Fibroblast of skin of abdomen (primary cell): ENCODE results near the gene RASGRF2.
"Not testable (repeated sequence)": the region's sequence is repeated elsewhere in the genome, so short reads cannot be mapped to it uniquely, and the experiment has no call there.

Experiments
- DNase-seq: peaks from one replicate; pipeline ENCODE4 v3.0.0-alpha.2; 2013

Gene RASGRF2

DNA sequence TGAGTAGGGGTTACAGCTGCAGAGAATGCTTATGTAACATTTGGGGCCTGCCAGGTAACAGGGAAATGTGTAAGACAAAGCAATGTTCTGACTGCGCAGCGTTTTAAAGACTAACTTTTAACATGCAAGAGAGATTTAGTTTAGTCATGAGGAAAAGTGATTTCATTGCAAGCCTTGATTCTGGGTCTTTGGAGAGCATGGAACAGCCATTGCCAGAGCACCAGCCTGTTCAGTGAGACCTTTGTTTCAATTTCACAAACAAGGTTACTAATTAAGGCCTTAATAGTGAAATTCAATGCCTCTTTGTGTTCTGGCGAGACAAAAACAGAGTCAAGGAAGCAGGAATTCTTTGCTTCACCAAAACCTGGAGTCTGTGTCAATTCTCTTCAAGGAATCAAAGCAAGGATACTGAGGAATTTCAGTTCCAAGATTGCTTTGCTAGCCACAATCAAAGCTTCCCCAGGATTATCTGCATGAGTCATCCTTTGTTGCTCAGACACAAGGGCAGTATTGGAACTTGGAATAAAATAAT lies 287.3 kb downstream of the RASGRF2 start:
- peak; percentile 66 for DNase-seq

DNA sequence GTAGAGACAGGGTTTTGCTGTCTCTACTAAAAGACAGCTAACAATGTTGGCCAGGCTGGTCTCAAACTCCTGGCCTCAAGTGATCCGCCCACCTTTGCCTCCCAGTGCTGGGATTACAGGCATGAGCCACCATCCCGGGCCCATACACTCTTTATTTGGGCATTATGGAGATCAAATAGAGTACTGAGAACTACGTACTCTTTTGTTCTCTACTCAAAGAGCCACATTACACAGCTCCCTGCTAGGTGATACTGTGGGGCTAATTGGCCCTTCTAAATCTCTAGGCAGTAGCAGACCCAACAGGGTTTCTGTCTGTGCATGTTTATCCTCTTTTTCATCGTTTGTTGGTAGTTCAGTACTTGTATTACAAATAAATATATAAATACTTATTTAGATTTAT lies 289.1 kb downstream of the RASGRF2 start:
- no peak for DNase-seq

DNA sequence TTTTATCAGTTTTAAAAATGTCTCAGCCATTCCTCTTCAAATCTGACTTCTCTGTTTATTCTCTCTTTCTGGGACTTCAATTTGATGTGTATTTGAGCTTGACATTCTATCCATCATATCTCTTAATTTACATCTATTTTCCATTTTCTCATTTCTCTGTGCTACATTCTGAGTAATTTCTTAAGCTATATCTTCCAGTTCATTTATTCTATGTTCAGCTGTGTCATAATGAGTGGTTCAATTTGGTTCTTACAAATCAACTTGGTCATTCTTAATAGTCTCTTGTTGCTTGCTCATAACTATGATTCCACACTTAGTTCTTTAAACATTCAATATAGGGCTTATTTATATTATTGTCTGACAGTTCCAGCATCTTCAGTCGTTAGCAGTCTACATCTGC lies 289.8 kb downstream of the RASGRF2 start:
- no peak for DNase-seq

DNA sequence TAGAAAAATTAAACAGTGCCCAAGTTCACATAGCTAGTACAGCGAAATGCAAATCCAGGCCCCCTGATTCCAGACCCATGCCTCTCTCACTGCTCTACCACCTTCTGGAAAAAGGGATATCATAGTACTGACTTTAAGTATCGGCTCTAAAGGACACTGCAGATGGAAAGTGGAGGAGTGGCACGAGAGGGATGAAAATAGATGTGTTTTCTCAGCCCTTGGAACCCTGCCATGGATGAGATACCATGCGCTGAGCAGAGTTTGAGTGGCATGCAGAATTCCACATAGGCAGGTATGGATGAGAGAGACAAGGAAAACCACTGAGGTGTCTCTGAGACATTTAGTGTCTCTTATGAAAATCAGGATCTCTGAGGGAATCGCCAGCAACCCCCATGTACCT lies 291.8 kb downstream of the RASGRF2 start:
- no peak for DNase-seq

DNA sequence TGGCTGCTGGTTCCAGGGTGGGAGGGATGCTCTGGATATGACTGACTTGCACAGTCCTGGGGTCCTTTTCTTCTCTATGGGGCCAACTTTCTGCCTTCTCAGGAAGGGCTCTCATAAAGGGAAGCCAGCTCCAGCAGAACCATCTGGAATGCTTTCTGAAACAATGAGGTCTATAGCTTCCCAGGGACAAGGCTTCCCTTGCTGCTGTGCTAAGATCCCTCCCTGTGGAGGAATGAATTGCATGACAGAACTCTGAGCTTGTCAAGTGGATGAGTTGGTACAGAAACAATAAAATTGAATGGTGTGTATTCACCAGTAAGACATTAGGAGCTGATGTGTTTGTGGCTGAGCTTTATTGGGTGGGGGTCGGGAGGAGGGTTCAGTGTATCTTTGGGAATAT lies 292.7 kb downstream of the RASGRF2 start:
- no peak for DNase-seq

DNA sequence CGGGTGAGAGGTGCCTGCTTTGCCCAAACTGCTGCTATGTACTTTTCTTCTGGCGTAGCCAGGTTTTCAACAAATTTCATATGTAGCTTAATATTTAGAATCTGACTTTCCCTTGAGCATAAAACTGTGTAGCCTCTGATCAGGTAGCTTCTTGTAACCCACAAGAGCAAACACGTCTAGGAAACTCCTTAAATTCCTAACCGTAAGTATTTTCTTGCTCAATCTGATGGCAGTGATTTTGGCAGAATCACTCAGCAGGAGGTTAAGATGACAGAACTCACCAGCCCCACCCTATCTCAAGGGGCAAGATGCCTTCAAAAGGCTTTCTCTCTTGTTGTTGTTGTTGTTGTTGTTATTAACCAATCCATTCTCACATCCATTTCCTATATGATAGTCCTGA lies 293.7 kb downstream of the RASGRF2 start:
- no peak for DNase-seq

DNA sequence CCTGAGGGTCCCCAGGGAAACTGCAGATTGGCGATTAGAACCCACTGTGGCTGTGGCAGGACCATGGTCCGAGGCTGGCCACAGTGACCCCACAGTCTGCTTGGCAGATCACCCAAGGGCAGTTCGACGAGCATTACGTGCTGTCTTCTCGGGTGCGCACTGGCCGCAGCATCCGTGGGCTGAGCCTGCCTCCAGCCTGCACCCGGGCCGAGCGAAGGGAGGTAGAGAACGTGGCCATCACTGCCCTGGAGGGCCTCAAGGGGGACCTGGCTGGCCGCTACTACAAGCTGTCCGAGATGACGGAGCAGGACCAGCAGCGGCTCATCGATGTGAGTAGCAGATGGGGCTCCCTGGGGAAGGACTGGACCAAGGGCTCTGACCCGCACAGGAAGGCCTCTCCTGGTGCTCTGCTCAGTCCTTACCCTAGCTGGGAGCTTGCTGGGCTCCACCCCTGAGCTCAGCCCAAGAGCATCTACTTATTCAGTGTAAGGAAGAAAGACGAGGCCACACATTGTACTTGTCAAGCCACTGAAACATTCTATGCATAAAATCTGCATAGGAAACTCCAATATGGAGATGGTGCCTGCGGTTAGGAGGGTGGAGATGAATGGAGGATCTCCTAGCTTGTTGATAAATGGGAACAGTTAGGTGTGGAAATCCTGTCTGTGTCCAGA lies 294.9 kb downstream of the RASGRF2 start:
- DNase-seq = no peak

DNA sequence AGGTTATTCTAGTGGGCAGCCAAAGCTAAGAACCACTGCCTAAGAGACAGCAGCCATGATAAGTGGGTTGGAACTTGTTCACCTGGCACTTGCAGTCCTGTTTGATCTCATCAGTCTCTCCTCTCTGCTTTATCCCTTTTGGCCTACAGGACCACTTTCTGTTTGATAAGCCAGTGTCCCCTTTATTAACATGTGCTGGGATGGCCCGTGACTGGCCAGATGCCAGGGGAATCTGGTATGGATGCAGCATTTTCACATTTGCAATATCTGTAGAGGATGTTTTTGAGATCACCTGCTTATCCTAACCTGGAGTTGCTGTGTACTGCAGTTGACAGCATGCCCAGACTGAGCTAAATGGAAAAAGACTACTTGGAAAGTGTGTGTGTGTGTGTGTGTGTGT lies 296.6 kb downstream of the RASGRF2 start:
- no peak for DNase-seq

DNA sequence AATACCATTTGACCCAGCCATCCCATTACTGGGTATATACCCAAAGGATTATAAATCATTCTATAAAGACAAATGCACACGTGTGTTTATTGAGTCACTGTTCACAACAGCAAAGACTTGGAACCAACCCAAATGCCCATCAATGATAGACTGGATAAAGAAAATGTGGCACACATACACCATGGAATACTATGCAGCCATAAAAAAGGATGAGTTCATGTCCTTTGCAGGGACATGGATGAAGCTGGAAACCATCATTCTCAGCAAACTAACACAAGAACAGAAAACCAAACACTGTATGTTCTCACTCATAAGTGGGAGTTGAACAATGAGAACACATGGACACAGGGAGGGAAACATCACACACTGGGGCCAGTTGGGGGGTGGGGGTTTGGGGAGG lies 302.6 kb downstream of the RASGRF2 start:
- not testable (repeated sequence) for DNase-seq

DNA sequence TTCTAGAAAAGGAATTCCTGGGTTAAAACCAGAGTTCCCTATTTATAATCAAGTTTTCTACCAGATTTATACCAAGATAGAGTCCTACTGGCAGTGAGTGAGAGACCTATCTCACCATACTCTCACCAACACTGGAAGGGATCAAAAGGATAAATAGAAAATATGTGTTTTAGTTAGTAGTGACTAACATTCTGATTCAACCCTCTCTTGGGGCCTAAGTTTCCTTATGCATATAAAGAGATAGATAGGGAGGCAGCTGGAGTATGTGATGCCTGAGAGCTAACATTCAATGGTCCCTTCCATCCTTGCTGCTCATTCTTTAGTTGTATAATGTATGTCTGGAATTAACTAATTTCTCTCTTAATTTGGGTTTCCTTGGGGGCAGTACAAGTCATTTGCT lies 304.9 kb downstream of the RASGRF2 start:
- DNase-seq = peak; percentile 16

DNA sequence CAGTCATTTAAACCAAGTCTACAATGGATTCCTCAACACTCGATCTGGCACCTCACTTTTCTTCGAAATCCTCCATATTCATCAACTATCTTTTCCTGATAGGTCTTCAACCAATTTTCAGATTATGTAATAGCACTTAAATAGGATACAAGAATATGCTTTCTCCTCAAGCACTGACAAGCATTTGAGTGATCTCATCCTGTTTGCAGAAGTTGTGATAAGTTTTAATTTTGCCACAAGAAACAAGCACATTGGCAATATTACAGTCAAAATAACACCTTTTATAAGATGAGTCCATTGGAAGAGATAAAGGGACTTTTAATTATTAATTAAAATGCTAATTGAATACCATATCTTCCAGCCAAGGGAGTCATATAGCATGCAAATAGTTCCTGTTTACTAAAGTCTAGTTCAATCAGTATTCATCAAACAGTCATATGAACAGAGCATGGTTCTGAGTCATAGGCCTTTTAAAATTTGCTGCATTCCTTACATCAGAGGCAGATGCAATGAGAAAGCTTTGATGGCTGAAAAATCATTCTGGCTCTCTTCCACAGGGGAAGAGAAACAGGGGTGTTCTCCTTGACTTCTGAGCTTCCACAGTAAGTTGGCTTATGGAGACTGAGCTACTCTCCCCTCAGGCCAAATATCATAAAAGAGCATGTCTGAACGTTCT lies 308.5 kb downstream of the RASGRF2 start:
- peak; percentile 88 for DNase-seq

DNA sequence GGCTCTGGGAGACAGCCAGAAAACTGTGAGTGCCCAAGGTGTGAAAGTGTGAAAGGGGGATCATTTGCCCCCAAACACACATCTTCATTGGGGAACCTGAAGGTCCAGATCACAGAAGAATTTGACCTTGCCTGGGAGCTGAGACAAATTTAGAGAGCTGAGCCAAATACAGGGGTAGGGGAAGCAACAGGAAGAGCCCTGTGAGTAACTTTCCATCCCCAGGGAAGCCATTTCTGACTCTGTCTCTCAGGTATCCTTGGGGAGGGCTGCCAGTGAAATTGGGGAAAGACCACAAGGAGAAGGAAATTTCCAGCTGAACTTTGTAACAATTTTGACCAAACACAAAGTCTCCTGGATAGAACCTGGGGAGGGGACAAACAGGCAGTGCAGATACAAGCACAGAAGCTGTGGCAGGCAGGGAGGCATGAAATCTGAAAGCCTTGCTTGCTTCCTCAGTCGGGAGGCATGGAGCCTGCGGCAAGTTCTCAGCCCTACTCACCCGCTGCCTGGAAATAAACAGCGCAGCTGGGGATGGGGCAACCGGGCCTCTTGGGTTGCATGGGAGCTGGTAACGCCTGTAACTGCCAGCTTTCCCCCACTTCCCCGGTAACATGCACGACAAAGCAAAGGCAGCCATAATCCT lies 309.7 kb downstream of the RASGRF2 start:
- no peak for DNase-seq

DNA sequence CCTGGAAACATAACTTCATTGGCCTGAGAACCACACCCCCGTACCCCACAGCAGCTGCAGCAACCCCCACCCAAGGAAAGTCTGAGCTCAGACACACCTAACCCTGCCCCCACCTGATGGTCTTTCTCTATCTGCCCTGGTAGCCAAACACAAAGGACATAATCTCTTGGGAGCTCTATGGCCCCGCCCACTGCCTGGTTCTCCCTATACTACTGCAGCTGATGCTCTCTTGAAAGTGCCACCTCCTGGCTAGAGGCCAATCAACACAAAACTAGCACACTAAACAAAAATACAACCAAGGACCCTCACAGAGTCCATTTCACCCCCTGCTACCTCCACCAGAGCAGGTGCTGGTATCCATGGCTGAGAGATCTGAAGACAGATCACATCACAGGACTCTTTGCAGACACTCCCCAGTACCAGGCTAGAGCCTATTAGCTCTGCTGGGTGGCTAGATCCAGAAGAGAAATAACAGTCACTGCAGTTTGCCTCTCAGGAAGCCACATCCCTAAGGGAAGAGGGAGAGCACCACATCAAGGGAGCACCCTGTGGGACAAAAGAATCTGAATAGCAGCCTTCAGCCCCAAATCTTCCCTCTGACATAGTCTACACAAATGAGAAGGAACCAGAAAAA lies 310.3 kb downstream of the RASGRF2 start:
- not testable (repeated sequence) for DNase-seq
